HG03196 (cell line): ENCODE results near the gene COL4A3.

Source experiments
- ATAC-seq: cut with Tn5 transposase; IDR thresholded peaks from one replicate; pipeline ENCODE4 v1.9.1; 2021; ENCODE audit not compliant: unreplicated experiment

Gene COL4A3

DNA sequence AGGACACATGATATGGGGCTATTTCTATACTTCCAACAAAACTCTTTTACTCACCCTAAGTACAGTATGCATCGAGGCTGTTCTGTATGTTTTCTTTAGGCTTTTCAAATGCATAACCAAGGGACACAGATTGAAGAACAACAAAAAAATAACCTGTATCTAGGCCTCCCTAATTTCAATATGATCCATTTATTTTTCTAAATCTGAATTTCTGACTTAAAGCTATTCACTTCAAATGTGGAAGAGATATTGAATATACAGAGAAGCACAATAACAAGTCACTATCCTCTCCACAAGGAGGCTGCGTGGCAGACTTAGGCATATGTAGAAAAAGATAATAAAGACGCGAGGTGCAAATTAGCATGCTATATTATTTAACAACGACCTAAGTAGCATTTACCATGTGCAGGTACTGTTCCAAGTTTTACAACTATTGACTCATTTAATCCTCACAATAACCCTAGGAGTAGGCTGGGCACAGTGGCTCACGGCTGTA lies 121.4 kb downstream of the COL4A3 start:
- ATAC-seq, result no peak

DNA sequence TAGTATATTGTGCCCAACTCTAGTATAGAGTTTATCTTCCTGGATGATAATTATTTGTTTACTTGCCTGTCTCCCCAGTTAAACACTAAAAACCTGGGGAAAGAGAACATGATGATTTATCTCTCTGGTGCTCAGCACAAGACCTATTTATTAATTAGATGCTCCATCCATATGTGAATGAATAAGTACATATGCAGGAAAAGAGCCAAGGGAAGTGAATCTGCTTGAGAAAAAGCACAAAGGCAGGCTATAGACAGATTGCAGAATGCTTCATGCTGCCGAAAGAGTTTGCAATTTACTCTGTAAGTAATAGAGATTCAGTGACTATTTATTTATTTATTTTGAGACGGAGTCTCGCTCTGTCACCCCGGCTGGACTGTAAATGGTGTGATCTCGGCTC lies 123.3 kb downstream of the COL4A3 start:
- no peak for ATAC-seq

DNA sequence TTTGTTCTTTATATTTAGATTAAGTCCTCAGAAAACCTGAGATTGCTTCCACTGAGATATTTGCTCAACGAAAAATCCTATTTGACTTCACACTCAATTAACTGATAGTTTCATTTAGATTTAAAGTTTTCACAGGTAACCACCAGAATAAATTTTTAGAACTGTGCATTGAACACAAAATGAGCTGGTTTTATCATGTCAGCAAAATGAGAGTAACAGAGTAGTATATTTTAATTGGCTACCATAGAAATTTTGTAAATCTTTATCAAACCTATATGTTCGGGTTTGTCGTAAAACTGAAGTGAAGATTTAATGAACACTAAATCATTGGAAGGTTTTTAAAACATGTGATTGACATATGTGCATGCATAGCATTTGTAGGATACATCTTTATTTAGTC lies 127.9 kb downstream of the COL4A3 start:
- no peak for ATAC-seq

DNA sequence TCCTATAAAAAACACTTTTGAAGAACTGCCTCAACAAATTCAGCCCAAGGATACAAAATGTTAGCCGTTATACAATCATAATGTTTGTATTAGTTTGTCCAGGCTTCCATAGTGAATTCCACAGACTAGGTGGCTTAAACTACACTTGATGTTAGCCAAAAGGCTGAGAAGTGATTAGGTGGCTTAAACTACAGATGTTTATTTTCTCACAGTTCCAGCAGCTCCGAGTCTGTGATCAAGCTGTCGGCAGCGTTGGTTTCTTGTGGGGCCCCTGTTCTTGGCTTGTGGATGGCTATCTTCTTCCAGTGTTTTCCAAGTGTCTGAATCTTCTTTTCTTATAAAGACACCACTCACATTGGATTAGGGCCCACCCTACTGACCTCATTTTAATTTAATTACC lies 129.1 kb downstream of the COL4A3 start:
- ATAC-seq, result no peak

DNA sequence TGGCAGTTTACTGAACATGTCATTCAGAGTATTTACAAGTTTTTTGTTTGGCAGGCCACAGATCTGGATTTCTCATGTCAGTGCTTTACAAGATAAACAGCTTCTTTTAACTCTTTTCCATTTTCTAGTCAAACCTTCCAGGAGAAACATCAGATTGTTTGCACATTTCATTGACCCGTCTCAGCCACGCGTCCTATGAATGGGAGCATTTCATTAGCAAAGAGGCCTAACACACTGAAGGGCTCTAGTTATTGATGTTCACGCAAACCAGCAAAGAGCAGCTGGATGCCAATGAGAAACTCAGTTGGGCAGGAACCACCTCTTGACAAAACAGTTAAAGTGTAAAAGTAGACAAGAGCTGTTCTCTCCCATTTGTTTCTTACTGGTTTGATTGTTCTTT lies 131.4 kb downstream of the COL4A3 start:
- ATAC-seq, result no peak

DNA sequence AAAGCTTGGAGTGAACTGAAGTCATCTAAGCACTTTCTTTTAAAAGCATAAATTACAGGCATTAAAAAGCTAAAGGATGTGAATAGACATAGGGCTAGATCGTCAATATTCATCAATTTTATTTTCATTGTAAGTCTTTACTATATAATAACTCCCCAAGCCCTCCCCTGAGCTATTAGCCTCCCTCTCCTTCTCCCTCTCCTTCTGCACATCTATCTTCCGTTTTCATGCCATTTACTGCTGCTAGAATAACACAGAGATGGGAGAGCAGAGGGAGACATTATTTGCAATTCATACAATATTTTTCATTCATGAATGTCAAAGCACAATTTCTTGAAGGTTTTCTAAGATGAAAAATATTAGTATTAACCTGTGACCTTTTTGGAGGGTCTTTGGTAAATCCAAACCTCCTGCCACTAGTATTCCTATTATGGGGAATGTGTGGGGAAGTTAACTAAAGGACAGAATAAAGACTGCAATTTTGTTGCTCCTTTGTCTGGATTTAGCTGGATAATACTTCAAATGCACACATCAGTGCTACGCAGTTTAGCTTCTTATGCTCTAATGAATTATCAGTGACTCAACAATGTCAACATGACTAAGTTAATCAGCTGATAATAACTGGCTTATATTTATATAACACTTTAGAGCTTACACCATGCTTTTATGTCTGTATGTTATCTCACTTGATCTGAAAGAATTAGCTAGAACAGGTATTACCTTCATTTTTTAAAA lies 132.4 kb downstream of the COL4A3 start:
- no peak for ATAC-seq

DNA sequence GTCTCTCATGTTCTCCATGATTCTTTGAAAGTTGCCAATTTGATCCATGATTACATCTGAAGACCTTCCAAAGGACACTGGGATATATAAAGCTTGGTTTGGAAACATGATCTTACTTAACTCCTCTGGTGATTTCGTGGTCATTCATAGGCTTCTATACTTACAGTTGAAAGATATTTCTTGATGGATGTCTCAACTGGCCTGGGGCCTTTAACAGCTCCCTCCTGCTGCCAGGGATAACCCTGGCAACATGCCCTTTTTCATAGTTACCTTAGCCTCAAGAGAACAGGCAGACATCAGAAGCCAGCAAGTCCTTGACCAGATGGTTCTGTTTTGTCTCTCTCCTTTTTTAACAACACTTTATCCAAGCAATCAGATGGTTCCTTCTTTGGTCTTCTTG lies 137.1 kb downstream of the COL4A3 start:
- no peak for ATAC-seq

DNA sequence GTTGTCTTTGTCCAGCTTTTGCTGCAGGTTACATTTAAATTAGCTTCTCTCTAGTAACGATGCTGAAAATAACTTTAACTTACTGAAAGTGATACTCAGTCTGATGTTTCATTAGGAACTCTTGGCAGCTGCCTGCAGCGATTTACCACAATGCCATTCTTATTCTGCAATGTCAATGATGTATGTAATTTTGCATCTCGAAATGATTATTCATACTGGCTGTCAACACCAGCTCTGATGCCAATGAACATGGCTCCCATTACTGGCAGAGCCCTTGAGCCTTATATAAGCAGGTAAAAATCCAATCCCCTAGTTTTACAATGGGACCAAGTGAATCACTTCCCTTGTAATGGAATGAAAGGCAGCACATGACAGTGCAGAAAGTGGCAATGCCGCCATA lies 144.4 kb downstream of the COL4A3 start:
- peak; percentile 60 for ATAC-seq

DNA sequence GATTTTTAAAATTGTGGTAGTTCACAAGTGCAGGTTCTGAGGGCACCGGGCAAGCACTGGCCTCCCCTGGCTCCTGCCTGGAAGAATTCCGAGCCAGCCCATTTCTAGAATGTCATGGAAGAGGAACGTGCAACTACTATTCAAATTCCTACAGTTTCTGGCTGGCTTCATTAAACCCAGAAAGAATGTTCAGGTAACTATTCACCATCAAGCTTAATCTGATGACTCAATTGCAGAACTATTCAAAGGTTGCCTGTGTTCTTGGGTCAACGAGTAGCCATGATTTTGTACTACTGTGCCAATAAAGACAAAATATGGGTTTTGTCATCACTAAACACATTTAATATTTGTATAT lies 146.3 kb downstream of the COL4A3 start:
- no peak for ATAC-seq

DNA sequence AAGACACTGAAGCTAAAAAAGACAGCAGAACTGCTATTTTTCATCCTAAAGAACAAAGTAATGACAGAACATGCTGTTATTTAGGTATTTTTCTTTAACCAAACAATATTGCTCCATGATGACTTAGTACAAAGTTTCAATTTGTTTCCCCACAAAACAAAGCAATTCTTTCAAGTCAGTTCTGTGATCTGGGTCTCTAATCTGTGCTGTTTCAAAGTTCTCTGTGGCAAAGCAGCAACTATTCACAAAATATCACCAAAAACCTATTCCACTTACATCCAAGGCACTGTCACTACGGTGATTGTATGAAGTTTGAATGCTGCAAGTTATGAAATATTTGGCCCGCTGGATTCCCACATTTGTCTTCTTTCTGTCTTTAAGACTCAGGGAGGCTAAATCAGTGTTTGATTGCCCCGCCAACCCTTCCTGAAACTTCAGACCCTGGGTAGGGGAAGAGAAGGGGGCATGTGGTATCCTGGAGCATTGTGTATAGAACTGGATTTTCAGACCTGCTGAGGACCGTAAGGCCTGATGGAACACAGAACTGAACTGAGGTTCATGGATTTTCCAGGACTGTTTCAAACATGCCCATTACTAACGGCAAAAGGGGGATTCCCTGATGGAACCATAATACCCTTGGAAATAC lies 147.6 kb downstream of the COL4A3 start:
- no peak for ATAC-seq

DNA sequence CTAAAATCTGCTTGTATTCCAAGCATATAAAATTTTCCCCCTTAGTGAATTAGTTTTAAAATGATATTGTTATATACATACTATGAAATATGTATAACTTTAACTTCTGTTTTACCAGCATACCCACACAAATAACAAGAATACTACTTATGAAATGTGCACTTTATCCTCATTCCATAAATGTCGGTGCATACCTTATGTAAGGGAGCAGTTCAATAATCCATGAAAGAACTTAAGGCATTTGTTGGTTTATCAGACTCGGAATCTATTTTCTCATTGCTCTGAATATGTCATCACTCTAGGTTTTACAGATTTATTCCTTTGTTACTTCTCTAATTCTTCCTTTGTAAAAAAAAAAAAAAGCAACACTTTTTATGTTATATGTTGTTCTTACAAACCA lies 148.2 kb downstream of the COL4A3 start:
- no peak for ATAC-seq

DNA sequence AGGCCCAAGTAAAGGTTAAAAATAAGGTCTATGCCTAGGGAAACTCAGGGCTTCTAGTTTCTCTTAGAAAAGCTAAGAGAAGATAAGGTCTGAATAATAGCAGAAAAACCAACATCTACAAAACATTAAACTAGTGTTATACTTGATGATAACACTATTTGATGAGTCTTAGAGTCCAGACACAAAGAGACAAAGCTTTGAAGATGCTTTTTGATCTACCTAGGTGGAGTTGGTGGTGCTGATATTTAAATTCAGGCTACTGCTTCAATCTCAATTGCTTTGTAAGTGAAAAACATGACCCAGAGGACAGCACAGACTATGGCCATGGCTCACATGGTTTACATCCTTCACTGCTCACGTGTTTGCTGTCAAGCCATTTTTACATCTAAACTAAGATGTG lies 148.9 kb downstream of the COL4A3 start:
- no peak for ATAC-seq

DNA sequence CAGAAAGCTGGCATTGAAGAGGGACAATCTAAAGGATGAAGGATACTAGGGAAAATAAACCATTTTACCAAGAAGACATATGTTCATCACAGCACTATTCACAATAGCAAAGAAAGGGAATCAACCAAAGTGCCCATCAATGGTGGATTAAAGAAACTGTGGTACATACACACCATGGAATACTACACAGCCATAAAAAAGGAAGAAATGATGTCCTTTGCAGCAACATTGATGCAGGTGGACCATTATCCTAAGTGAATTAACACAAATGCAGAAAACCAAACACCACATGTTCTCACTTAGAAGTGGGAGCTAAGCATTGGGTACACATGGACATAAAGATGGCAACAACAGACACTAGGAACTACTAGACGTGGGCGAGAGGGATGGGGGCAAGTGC lies 153.4 kb downstream of the COL4A3 start:
- no peak for ATAC-seq

DNA sequence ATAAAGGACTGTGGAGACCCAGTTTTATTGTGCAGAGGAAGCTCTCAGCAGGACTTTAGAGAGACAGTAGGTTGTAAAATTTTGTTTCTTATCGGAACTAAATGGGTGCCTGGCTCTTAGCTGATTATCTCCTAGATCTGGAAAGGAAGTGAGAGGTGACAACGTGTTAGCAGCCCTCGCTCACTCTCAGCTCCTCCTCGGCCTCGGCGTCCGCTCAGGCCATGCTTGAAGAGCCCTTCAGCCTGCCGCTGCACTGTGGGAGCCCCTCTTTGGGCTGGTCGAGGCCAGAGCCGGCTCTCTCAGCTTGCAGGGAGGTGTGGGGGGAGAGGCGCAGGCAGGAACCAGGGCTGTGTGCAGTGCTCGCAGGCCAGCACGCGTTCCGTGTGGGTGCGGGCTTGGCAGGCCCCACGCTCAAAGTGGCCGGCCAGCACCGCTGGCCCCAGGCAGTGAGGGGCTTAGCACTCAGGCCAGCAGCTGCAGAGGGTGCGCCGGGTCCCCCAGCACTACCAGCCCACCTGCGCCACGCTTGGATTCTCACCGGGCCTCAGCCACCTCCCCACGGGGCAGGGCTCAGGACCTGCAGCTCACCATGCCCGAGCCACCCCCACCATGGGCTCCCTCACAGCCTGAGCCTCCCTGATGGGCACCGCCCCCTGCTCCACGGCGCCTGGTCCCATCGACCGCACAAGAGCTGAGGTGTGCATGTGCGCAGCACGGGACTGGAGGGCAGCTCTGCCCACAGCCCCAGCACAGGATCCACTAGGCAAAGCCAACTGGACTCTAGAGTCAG lies 156.1 kb downstream of the COL4A3 start:
- ATAC-seq, result no peak

DNA sequence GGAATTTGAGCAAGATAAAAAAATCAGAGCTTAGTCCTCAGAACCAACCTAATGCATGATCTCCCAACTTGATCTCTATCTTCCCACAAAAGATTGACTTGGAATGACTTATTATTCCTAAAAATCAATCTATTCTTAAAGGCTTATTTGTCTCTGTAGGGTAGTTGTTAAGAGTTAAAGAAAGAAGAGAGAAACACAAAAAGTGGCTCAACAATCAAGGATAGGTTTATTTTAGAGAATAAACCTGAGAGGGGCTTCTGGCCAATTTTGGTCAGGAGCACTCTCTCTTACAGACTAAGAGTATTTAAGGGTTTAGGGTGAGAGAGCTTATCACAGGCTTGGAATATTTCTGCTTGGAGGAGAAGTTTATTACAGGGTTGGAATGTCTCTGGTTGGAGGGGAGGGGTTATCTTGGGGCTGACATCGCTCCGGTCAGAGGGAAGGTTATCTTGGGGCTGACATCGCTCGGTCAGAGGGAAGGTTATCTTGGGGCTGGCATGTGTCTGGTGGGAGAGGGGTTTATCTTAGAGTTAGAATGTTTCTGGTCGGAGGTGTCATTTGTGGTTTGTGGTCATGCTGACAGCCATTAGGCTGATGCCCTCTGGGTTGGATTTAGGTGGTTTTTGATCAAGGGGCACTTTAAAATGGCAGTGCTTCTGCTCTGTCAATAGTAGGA lies 158.2 kb downstream of the COL4A3 start:
- ATAC-seq, result no peak

DNA sequence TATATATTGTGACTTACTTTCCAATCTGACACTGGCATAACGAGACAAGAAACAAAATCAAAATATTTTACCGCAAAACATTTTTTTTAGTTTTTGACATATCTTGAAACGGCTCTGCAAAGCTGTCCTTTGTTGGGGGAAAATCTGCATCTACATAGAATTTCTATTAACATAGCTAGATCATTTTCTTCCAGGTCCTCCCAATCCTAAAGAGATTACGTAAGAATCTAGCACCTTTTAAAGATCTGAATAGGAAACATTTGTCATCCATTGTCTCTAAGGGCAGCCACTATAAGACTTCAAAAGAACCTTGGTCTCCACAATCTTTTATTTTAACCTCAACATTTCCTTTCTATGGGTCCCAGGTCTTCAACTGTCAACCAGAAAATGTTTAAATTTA lies 159.4 kb downstream of the COL4A3 start:
- no peak for ATAC-seq

DNA sequence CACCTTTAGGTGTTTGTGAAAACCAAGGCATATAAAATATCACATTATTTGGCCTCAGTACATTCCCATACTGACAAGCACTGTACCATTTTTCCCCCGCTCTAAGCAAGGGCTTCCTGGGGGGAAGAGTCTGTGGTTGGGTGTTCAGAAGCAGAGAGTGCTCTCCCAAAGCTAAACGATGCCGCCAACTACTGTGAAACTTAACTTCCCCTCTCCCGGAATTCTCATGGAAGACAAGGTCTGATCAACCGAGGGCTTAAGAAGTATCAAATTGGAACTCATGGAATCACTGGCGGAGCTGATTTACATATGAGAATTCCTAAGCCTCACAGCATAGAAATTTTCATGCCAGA lies 160.2 kb downstream of the COL4A3 start:
- ATAC-seq, result no peak

DNA sequence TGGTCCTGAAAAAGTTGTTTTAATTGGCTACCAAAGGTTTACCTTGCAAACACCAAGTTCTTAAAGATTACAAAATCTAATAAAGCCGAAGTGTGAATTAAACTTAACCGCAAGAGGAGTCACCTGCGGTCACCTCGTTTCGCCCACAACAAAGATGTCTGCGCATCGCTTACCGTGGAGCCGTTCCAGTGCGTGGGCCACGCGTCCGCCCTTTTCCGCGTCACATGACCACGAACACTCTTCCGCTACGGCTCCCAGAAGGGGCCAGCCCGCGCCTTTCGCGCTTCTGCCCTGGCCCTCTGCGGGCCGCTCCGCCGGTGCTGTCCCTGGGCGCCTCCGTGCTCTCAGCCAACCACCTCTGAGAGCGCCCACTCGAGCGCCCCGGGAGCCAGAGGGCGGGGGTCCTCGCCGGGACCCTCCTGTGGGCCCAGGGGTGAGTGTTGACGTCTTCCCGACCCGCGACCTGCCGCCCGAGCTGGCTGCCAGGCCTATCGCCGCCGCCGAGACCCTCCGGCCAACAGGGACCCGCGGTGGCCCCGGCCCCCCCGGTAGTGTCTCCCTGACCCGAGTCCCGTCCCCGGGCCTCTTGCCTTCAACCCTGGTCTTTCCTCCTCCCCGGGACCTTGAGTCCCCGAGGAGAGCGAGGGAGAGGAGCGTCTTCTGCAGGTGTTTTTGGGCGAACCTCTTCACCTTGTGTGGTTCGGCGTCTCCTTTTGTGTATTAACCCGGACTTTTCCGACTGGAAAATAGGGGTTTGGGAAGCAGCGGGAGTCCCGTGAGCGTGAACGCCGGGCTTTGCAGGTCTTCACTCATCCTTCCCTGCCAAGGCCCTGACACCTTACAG lies 160.8 kb downstream of the COL4A3 start, which contains the start of gene MFF:
Gene MFF, plus strand, starts transcription at position 257 of the 844 bp plus-strand sequence. CDS start 5,415 bp downstream, outside the sequence.
- ATAC-seq, result peak; percentile 99

DNA sequence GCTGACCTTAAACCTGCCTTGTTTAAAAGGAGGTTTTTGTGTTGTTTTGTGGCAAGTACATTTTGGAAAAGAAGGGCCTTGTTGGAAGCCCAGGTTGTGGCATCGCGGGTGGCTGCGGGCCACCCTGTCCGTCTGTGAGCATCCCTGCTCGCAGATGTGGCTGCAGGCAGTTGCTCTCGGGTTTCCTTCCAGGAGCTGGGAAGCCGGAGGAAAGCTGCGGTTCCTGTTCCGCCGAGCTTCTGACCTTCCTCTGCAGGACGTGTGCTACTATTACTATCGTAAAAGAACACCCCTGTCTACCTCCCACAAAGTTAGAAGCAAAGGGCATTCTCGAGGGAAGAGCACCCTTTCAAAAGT lies 161.4 kb downstream of the COL4A3 start:
- ATAC-seq, result no peak

DNA sequence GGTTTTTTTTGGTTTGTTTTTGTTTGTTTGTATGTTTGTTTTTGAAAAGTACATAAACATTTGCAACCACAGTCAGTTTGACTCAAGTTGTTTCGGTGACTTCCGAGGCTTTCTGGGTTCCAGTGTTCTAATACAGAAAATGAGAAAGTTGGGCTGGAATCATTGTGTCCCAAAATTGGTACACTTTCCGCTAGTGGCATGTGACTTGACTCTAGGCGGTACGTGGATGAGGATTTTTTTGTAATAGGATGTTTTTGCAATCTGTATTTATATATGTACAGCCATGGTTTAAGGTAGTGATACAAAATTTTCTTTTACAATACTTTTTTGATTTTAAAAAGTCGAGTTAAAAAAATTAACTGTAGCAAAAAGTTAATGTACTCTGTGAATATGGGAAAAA lies 162.4 kb downstream of the COL4A3 start:
- ATAC-seq, result no peak

DNA sequence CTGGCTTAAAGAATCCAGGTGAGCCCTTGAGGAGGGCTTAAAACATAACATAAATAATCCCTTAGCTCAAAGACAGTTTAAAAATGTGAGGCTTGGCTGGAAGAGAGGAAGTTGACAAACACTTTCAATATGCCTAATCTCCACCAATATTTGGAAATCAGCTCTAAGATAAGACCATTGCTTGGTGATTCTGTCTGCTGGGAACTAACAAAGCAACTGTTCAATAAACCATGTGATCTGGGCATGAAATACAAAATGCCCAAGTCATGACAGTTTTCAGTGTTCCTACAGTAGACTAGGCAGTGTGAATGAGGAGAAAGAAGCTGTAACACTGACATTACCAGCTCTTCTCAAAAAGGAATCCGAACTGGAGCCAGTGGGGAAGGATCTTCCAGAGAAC lies 171.3 kb downstream of the COL4A3 start:
- ATAC-seq, result no peak
